OCI-LY1 (cell line): ENCODE results near the gene SERPINA3.

Experiments
- H2AFZ ChIP-seq: fragments of 200-600 bp; sonication (generic), shearing (Covaris generic); 2 replicates; pipeline ENCODE4 v1.6.0; 2014; ENCODE audit warnings: antibody characterized with exemption, mild to moderate bottlenecking, low read length
- H3F3A ChIP-seq: fragments of 200-600 bp; sonication (generic), shearing (Covaris generic); 2 replicates; pipeline ENCODE4 v1.6.0; 2014; ENCODE audit warnings: mild to moderate bottlenecking, antibody characterized with exemption, low read length, moderate library complexity; ENCODE audit not compliant: insufficient read depth
- H3K27ac ChIP-seq: fragments of 200-600 bp; sonication (generic); 2 replicates; pipeline ENCODE4 v1.5.1; 2014; ENCODE audit warnings: low read length, mixed run types, mild to moderate bottlenecking, low read depth; ENCODE audit not compliant: poor library complexity, severe bottlenecking
- H3K27me3 ChIP-seq: fragments of 200-600 bp; sonication (generic); 2 replicates; pipeline ENCODE4 v1.6.0; 2014; ENCODE audit warnings: antibody characterized with exemption, mild to moderate bottlenecking, low read length, moderate library complexity; ENCODE audit not compliant: insufficient read depth
- H3K36me3 ChIP-seq: fragments of 200-600 bp; sonication (generic); 2 replicates; pipeline ENCODE4 v1.6.1; 2014; ENCODE audit warnings: mild to moderate bottlenecking, antibody characterized with exemption, low read length, moderate library complexity, mixed read lengths; ENCODE audit not compliant: insufficient read depth
- H3K4me1 ChIP-seq: fragments of 200-600 bp; sonication (generic); 2 replicates; pipeline ENCODE4 v1.5.1; 2014; ENCODE audit warnings: mild to moderate bottlenecking, low read length, moderate library complexity; ENCODE audit not compliant: insufficient read depth, severe bottlenecking
- H3K4me2 ChIP-seq: fragments of 200-600 bp; sonication (generic), shearing (Covaris generic); 2 replicates; pipeline ENCODE4 v1.6.1; 2014; ENCODE audit warnings: low read length
- H3K4me3 ChIP-seq: fragments of 200-600 bp; sonication (generic); 2 replicates; pipeline ENCODE4 v1.5.1; 2014; ENCODE audit warnings: low read length, low read depth, mild to moderate bottlenecking, mixed read lengths; ENCODE audit not compliant: poor library complexity, severe bottlenecking
- H3K79me2 ChIP-seq: fragments of 200-600 bp; shearing (Covaris generic); 2 replicates; pipeline ENCODE4 v1.6.1; 2016; ENCODE audit warnings: mixed run types, low read length, mixed read lengths; ENCODE audit not compliant: insufficient read depth
- H3K9ac ChIP-seq: fragments of 200-600 bp; sonication (generic), shearing (Covaris generic); 2 replicates; pipeline ENCODE4 v1.6.1; 2014; ENCODE audit warnings: mild to moderate bottlenecking, low read length, mixed read lengths
- H3K9me2 ChIP-seq: fragments of 200-600 bp; sonication (generic), shearing (Covaris generic); 2 replicates; pipeline ENCODE4 v1.6.1; 2014; ENCODE audit warnings: low read depth, mild to moderate bottlenecking, low read length, mixed read lengths
- H3K9me3 ChIP-seq: fragments of 200-600 bp; shearing (Covaris generic); 2 replicates; pipeline ENCODE4 v1.6.1; 2014; ENCODE audit warnings: low read length, mixed read lengths
- H4K20me1 ChIP-seq: fragments of 200-600 bp; sonication (generic), shearing (Covaris generic); 2 replicates; pipeline ENCODE4 v1.6.0; 2016; ENCODE audit warnings: mild to moderate bottlenecking, low read length; ENCODE audit not compliant: insufficient read depth
- EZH2 ChIP-seq: fragments of 200-600 bp; sonication (generic), shearing (Covaris generic); IDR thresholded peaks from 2 replicates; pipeline ENCODE4 v1.8.0; 2017; ENCODE audit warnings: borderline replicate concordance, mixed run types, mild to moderate bottlenecking, antibody characterized with exemption, low read length, moderate library complexity, mixed read lengths
- TF ChIP-seq, protein P1 (sequence below): fragments of 200-600 bp; sonication (generic), shearing (Covaris generic); IDR thresholded peaks from 2 replicates; pipeline ENCODE4 v1.5.1; 2017; ENCODE audit warnings: mild to moderate bottlenecking, antibody characterized with exemption, low read length, moderate library complexity, mixed read lengths

SERPINA3 gene

DNA sequence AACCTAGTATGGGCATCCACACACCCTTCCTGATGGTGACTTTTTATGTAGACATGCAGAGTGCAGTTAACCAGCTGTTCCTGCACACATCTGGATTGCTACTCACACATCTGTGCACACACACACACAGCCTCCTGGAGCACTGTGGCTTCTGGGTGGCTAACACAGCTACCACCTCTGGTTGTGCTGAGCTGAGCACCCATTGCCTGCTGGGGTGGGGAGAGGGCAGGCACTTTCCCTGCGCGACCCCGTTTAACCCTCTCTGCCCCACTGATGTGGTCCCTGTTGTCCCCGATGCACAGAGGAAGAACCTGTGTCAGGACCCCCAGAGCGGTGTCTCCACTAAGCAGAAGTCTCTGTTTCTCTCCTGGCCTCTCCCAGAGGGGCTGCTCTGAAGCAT lies 14.4 kb upstream of the SERPINA3 start:
- no peaks in the 10 kb centered on the region for H3K9me2 ChIP-seq
- no peaks in the 10 kb centered on the region for H3K79me2 ChIP-seq
- H3F3A ChIP-seq, result no peaks in the 10 kb centered on the region
- H2AFZ ChIP-seq, result no peak overlapping the region
- H3K9ac ChIP-seq, result no peak overlapping the region
- no peaks in the 10 kb centered on the region for H4K20me1 ChIP-seq
- H3K9me3 ChIP-seq, result no peaks in the 10 kb centered on the region
- no peak overlapping the region for H3K4me3 ChIP-seq
- H3K36me3 ChIP-seq, result no peaks in the 10 kb centered on the region
- TF ChIP-seq, protein P1, sequence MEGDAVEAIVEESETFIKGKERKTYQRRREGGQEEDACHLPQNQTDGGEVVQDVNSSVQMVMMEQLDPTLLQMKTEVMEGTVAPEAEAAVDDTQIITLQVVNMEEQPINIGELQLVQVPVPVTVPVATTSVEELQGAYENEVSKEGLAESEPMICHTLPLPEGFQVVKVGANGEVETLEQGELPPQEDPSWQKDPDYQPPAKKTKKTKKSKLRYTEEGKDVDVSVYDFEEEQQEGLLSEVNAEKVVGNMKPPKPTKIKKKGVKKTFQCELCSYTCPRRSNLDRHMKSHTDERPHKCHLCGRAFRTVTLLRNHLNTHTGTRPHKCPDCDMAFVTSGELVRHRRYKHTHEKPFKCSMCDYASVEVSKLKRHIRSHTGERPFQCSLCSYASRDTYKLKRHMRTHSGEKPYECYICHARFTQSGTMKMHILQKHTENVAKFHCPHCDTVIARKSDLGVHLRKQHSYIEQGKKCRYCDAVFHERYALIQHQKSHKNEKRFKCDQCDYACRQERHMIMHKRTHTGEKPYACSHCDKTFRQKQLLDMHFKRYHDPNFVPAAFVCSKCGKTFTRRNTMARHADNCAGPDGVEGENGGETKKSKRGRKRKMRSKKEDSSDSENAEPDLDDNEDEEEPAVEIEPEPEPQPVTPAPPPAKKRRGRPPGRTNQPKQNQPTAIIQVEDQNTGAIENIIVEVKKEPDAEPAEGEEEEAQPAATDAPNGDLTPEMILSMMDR, result no peak
- no peak for TF ChIP-seq EZH2
- no peaks in the 10 kb centered on the region; the same call in 1 of the 2 replicates for H3K27me3 ChIP-seq
- no peaks in the 10 kb centered on the region for H3K4me1 ChIP-seq
- no peak overlapping the region for H3K27ac ChIP-seq
- H3K4me2 ChIP-seq, result no peak overlapping the region

DNA sequence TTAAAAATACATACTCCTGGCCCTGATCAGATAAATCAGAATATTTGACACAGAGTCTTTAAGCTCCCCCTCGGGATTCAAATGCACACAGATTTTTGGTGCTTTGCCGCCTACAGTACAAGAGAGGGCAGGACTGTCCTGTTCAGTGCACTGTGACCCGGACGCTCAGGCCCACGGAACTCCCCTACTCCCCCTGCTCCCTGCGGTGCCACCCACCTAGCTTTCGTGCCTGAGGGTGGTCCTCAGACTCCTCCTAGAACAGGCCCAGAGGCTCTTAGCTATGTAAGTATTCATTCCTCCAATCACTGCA lies 13.7 kb upstream of the SERPINA3 start:
- Histone ChIP-seq H3K9ac (no peak overlapping the region), H2AFZ (no peak overlapping the region), H3K4me2 (no peak overlapping the region), H3K27me3 (no peaks in the 10 kb centered on the region; the same call in 1 of the 2 replicates), H3F3A (no peaks in the 10 kb centered on the region), H4K20me1 (no peaks in the 10 kb centered on the region), H3K9me3 (no peaks in the 10 kb centered on the region), H3K9me2 (no peaks in the 10 kb centered on the region), H3K79me2 (no peaks in the 10 kb centered on the region), H3K36me3 (no peaks in the 10 kb centered on the region), H3K4me1 (no peaks in the 10 kb centered on the region), H3K4me3 (no peak overlapping the region), H3K27ac (no peak overlapping the region)
- no peak for TF ChIP-seq EZH2
- TF ChIP-seq, protein P1, result no peak

DNA sequence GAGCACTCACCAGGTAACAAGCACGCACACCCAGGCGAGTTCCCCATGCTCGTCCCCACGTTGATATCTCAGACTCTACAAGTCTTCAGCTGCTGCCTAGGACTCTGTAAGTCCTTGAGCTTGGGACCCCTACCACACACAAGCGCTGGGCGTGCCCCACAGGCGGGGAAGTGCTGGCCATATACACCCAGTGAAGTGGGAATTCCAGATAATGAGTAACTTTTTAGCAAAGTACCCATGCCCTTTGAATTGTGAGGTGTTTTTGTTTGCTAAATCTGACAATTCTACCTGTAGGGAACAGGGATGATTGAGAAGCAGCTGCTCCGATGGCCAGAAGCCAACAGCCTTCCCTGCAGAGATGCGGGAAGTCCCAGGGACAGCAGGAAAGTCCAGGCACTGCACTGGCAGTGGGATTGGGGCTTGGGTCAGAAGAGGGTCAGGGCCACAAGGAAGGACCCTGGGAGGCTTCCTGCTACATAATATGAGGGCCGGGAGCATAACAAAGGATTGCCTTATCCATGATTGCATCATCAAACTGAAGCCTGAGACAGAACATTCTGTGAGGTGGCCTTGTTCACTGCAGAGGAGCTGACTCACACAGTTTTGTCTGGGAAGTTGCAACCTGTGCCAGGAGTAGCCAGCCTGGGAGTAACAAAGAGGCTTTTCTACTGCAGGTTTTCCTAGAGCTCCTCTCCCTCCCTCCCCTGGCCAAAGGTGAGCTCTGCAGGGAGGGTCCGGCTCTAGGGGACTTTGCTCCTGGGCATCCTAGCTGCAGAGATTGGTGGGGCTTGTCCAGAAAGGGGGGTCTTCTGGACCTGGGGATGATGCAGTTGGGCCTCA lies 13.2 kb upstream of the SERPINA3 start:
- Histone ChIP-seq H3K4me3 (no peak overlapping the region), H3K9me2 (no peaks in the 10 kb centered on the region), H4K20me1 (no peaks in the 10 kb centered on the region), H3K27me3 (no peaks in the 10 kb centered on the region; the same call in 1 of the 2 replicates), H3K9ac (no peak overlapping the region), H3K4me2 (no peak overlapping the region), H3F3A (no peaks in the 10 kb centered on the region), H3K27ac (no peak overlapping the region), H3K9me3 (no peaks in the 10 kb centered on the region), H3K4me1 (no peaks in the 10 kb centered on the region), H3K79me2 (no peaks in the 10 kb centered on the region), H2AFZ (no peak overlapping the region), H3K36me3 (no peaks in the 10 kb centered on the region)
- TF ChIP-seq EZH2, result no peak
- TF ChIP-seq, protein P1, result no peak
